GM12878 (cell line): ENCODE results near the gene NINJ1. TPM values are rescaled to one million over a fixed set of nuclear protein-coding genes. Genes with fewer than 3 reads are reported as not detected.

ENCODE experiments used
- BHLHE40 ChIP-seq, 2 experiments: fragments of 450-650 bp in 1 of 2; IDR thresholded peaks; 2 replicates each; pipeline ENCODE4 v1.6.1; 2011 to 2017; ENCODE audit warnings: low read depth in 2 of 2, borderline replicate concordance in 1 of 2, improper control_type of control experiment in 1 of 2, low read length in 1 of 2, mild to moderate bottlenecking in 1 of 2
- FOXM1 ChIP-seq: IDR thresholded peaks from 2 replicates; pipeline ENCODE4 v1.6.1; 2012; ENCODE audit warnings: low read depth, mild to moderate bottlenecking, inconsistent platforms, low read length, moderate library complexity
- GATAD2B ChIP-seq: fragments of 450-650 bp; conservative IDR thresholded peaks from 2 replicates; pipeline ENCODE4 v1.6.1; 2017; ENCODE audit warnings: low read depth, mild to moderate bottlenecking, moderate library complexity
- MEF2A ChIP-seq: IDR thresholded peaks from 2 replicates; pipeline ENCODE4 v1.6.1; 2011; ENCODE audit warnings: low read depth, mild to moderate bottlenecking, low read length, moderate library complexity; ENCODE audit not compliant: insufficient read depth
- NR2F1 ChIP-seq: fragments of 450-650 bp; conservative IDR thresholded peaks from 2 replicates; pipeline ENCODE4 v1.6.1; 2017; ENCODE audit warnings: mild to moderate bottlenecking
- RCOR1 ChIP-seq: conservative IDR thresholded peaks from 2 replicates; pipeline ENCODE4 v1.6.1; 2012; ENCODE audit warnings: low read depth, low read length, improper control_type of control experiment
- RFX5 ChIP-seq: IDR thresholded peaks from 2 replicates; pipeline ENCODE4 v1.6.1; 2011; ENCODE audit warnings: low read depth, low read length, improper control_type of control experiment
- SMAD5 ChIP-seq: IDR thresholded peaks from 2 replicates; pipeline ENCODE4 v1.6.1; 2016; ENCODE audit warnings: antibody characterized with exemption, low read depth
- SRF ChIP-seq, 2 experiments: IDR thresholded peaks; 2 replicates each; pipeline ENCODE4 v1.6.1; 2011; ENCODE audit warnings: low read depth in 2 of 2, low read length in 2 of 2, mild to moderate bottlenecking in 1 of 2, moderate library complexity in 1 of 2
- polyA plus RNA-seq, 11 experiments: library from polyadenylated mRNA; depleted of rRNA in 4 of 11; unstranded in 6 of 11; stranded (reverse) in 5 of 11; fragments of >200 nt; fragmentation: Nextera tagmentation in 4 of 11; fragmentation: Illumina TruSeq in 1 of 11; extraction: Ambion mirVana in 4 of 11; extraction: Trizol in 1 of 11; gene quantifications; 1 replicate in 1 of 11; 2 replicates in 10 of 11; pipeline versions ENCODE4 v1.2.1 to v1.2.3, GENCODE V29; 2011 to 2016; ENCODE audit warnings: inconsistent platforms in 2 of 11, missing spikeins in 2 of 11, low read depth in 1 of 11
- total RNA-seq, 4 experiments: library from RNA; depleted of rRNA in 3 of 4; stranded (reverse); fragments of >200 nt in 3 of 4; fragmentation: Illumina TruSeq in 1 of 4; extraction: Trizol in 1 of 4; gene quantifications; 2 replicates each; pipeline versions ENCODE4 v1.2.1 to v1.2.3, GENCODE V29; 2013 to 2021
- TF ChIP-seq, protein P1 (sequence below): fragments of 450-650 bp; conservative IDR thresholded peaks from 2 replicates; pipeline ENCODE4 v1.6.1; 2017; ENCODE audit warnings: mild to moderate bottlenecking, moderate library complexity
- TF ChIP-seq, protein P2 (sequence below): fragments of 450-650 bp; IDR thresholded peaks from 2 replicates; pipeline ENCODE4 v1.6.1; 2017; ENCODE audit warnings: mild to moderate bottlenecking, moderate library complexity
- TF ChIP-seq, protein P3 (sequence below): IDR thresholded peaks from 2 replicates; pipeline ENCODE4 v1.6.1; 2011; ENCODE audit warnings: borderline replicate concordance, low read depth, mild to moderate bottlenecking, moderate library complexity, mixed read lengths, low read length; ENCODE audit not compliant: insufficient read depth; ENCODE audit errors: extremely low read length
- TF ChIP-seq, protein P4 (sequence below): IDR thresholded peaks from 2 replicates; pipeline ENCODE4 v1.6.1; 2012; ENCODE audit warnings: low read depth, low read length, improper control_type of control experiment
- TF ChIP-seq, protein P5 (sequence below): fragments of 450-650 bp; IDR thresholded peaks from 2 replicates; pipeline ENCODE4 v1.6.1; 2017; ENCODE audit warnings: mild to moderate bottlenecking
- TF ChIP-seq, protein P6 (sequence below): fragments of 450-650 bp; IDR thresholded peaks from 2 replicates; pipeline ENCODE4 v1.6.1; 2018; ENCODE audit warnings: mild to moderate bottlenecking, low read depth, moderate library complexity; ENCODE audit not compliant: partially characterized antibody

Gene NINJ1
- total and polyA plus RNA-seq, 10 of the 15 experiments (the other 5 are each of a cell fraction or from before 2014, with no cell fraction given), result 0.64 to 33.5 (median 17.1) TPM

DNA sequence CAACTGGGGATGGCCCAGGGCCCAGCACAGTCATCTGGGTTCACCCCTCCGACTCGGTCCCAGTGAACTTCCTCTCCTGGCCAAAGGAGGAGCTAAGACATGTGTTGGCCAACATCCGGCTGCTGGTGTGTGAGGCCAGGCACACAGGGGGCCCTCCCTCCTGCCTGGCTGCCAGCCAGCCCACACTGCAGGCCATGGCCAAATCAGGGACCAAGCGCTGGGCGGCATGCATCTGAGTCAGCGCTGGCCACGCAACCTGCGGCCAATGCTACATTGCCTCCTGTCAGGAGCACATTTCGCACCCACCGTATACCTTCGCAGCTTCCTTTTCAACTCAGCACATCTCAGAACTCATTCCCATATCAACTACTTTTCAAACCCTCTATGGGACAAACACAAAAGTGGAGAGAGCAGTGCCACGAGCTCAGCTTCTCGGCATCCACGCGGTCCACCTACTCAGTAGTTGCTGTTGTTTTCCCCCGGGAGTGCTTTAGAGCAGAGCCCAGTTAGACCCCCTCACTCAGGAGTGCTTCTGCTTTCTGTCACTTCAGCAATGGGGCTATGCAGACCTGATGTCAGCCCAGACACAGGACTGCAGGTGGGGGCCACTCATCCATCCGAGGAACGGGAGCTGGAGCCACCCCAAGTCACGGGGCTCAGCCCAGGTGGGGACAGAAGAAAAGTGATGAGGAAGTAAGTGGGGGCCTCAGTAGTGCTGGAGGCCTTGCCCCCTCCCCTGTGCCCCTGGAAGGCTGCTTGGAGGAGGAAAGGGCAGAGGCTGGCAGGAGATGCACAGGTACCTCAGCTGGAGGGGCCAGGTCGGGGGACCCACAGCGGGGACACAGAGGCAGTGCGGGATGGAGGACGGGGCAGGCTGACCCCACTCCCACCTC is 13.9 kb downstream of the NINJ1 start (continued):
- TF ChIP-seq, protein P1, sequence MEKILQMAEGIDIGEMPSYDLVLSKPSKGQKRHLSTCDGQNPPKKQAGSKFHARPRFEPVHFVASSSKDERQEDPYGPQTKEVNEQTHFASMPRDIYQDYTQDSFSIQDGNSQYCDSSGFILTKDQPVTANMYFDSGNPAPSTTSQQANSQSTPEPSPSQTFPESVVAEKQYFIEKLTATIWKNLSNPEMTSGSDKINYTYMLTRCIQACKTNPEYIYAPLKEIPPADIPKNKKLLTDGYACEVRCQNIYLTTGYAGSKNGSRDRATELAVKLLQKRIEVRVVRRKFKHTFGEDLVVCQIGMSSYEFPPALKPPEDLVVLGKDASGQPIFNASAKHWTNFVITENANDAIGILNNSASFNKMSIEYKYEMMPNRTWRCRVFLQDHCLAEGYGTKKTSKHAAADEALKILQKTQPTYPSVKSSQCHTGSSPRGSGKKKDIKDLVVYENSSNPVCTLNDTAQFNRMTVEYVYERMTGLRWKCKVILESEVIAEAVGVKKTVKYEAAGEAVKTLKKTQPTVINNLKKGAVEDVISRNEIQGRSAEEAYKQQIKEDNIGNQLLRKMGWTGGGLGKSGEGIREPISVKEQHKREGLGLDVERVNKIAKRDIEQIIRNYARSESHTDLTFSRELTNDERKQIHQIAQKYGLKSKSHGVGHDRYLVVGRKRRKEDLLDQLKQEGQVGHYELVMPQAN, result no peak
- TF ChIP-seq SRF (IDR thresholded peaks at IDR 0.05; ENCODE audit: low read depth in 2 of 2, low read length in 2 of 2) (peak in 1 of 2 experiments; percentile 43; a peak in 1 of 4 replicates), MEF2A (no peak), NR2F1 (0 out of 2 replicates have a peak, but pooled peaks have one; percentile 17), FOXM1 (no peak), GATAD2B (peak; percentile 38), BHLHE40 (IDR thresholded peaks at IDR 0.05; ENCODE audit: borderline replicate concordance in 1 of 2, low read depth in 2 of 2, low read length in 1 of 2) (peak in 1 of 2 experiments; percentile 45; a peak in 1 of 4 replicates), SMAD5 (no peak), RFX5 (peak; percentile 33; the same call in 1 of the 2 replicates), RCOR1 (0 out of 2 replicates have a peak, but pooled peaks have one; percentile 66)
- TF ChIP-seq, protein P2, sequence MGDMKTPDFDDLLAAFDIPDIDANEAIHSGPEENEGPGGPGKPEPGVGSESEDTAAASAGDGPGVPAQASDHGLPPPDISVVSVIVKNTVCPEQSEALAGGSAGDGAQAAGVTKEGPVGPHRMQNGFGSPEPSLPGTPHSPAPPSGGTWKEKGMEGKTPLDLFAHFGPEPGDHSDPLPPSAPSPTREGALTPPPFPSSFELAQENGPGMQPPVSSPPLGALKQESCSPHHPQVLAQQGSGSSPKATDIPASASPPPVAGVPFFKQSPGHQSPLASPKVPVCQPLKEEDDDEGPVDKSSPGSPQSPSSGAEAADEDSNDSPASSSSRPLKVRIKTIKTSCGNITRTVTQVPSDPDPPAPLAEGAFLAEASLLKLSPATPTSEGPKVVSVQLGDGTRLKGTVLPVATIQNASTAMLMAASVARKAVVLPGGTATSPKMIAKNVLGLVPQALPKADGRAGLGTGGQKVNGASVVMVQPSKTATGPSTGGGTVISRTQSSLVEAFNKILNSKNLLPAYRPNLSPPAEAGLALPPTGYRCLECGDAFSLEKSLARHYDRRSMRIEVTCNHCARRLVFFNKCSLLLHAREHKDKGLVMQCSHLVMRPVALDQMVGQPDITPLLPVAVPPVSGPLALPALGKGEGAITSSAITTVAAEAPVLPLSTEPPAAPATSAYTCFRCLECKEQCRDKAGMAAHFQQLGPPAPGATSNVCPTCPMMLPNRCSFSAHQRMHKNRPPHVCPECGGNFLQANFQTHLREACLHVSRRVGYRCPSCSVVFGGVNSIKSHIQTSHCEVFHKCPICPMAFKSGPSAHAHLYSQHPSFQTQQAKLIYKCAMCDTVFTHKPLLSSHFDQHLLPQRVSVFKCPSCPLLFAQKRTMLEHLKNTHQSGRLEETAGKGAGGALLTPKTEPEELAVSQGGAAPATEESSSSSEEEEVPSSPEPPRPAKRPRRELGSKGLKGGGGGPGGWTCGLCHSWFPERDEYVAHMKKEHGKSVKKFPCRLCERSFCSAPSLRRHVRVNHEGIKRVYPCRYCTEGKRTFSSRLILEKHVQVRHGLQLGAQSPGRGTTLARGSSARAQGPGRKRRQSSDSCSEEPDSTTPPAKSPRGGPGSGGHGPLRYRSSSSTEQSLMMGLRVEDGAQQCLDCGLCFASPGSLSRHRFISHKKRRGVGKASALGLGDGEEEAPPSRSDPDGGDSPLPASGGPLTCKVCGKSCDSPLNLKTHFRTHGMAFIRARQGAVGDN, result peak; percentile 50; the same call in 1 of the 2 replicates
- TF ChIP-seq, protein P3, sequence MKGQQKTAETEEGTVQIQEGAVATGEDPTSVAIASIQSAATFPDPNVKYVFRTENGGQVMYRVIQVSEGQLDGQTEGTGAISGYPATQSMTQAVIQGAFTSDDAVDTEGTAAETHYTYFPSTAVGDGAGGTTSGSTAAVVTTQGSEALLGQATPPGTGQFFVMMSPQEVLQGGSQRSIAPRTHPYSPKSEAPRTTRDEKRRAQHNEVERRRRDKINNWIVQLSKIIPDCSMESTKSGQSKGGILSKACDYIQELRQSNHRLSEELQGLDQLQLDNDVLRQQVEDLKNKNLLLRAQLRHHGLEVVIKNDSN, result no peak
- TF ChIP-seq, protein P4, sequence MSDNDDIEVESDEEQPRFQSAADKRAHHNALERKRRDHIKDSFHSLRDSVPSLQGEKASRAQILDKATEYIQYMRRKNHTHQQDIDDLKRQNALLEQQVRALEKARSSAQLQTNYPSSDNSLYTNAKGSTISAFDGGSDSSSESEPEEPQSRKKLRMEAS, result peak; percentile 63; the same call in 1 of the 2 replicates
- TF ChIP-seq, protein P5, sequence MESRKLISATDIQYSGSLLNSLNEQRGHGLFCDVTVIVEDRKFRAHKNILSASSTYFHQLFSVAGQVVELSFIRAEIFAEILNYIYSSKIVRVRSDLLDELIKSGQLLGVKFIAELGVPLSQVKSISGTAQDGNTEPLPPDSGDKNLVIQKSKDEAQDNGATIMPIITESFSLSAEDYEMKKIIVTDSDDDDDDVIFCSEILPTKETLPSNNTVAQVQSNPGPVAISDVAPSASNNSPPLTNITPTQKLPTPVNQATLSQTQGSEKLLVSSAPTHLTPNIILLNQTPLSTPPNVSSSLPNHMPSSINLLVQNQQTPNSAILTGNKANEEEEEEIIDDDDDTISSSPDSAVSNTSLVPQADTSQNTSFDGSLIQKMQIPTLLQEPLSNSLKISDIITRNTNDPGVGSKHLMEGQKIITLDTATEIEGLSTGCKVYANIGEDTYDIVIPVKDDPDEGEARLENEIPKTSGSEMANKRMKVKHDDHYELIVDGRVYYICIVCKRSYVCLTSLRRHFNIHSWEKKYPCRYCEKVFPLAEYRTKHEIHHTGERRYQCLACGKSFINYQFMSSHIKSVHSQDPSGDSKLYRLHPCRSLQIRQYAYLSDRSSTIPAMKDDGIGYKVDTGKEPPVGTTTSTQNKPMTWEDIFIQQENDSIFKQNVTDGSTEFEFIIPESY, result no peak
- TF ChIP-seq, protein P6, sequence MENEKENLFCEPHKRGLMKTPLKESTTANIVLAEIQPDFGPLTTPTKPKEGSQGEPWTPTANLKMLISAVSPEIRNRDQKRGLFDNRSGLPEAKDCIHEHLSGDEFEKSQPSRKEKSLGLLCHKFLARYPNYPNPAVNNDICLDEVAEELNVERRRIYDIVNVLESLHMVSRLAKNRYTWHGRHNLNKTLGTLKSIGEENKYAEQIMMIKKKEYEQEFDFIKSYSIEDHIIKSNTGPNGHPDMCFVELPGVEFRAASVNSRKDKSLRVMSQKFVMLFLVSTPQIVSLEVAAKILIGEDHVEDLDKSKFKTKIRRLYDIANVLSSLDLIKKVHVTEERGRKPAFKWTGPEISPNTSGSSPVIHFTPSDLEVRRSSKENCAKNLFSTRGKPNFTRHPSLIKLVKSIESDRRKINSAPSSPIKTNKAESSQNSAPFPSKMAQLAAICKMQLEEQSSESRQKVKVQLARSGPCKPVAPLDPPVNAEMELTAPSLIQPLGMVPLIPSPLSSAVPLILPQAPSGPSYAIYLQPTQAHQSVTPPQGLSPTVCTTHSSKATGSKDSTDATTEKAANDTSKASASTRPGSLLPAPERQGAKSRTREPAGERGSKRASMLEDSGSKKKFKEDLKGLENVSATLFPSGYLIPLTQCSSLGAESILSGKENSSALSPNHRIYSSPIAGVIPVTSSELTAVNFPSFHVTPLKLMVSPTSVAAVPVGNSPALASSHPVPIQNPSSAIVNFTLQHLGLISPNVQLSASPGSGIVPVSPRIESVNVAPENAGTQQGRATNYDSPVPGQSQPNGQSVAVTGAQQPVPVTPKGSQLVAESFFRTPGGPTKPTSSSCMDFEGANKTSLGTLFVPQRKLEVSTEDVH, result no peak
